HG02610 (cell line): ENCODE data around the gene TRABD2B.

Experiments used
- ATAC-seq: cut with Tn5 transposase; IDR thresholded peaks from one replicate; pipeline ENCODE4 v1.9.1; 2021; ENCODE audit warnings: mild to moderate bottlenecking, moderate library complexity; ENCODE audit not compliant: unreplicated experiment

The TRABD2B gene

GRCh38 chr1:47914218-47914938 lies 82.8 kb downstream of the TRABD2B start:
- no peak for ATAC-seq

- ATAC-seq = no peak
Measured at GRCh38 chr1:47913225-47913823, 83.9 kb downstream of the TRABD2B start.

- ATAC-seq = no peak
Measured at GRCh38 chr1:47912756-47913155, 84.4 kb downstream of the TRABD2B start.

- no peak for ATAC-seq
Measured at GRCh38 chr1:47911892-47912291, 85.3 kb downstream of the TRABD2B start.

- ATAC-seq = no peak
Measured at GRCh38 chr1:47911424-47911823, 85.8 kb downstream of the TRABD2B start.

- ATAC-seq = no peak
Measured at GRCh38 chr1:47908258-47908657, 88.9 kb downstream of the TRABD2B start.

GRCh38 chr1:47907177-47907528 lies 90.0 kb downstream of the TRABD2B start:
- ATAC-seq = no peak

GRCh38 chr1:47906527-47907176 lies 90.5 kb downstream of the TRABD2B start:
- no peak for ATAC-seq

GRCh38 chr1:47906009-47906432 lies 91.2 kb downstream of the TRABD2B start:
- no peak for ATAC-seq

- ATAC-seq = no peak
Measured at GRCh38 chr1:47903723-47904122, 93.5 kb downstream of the TRABD2B start.

GRCh38 chr1:47901001-47901575 lies 96.1 kb downstream of the TRABD2B start:
- no peak for ATAC-seq

GRCh38 chr1:47898133-47898845 lies 98.9 kb downstream of the TRABD2B start:
- no peak for ATAC-seq

GRCh38 chr1:47895279-47896125 lies 101.7 kb downstream of the TRABD2B start:
- no peak for ATAC-seq

GRCh38 chr1:47894410-47895278 lies 102.5 kb downstream of the TRABD2B start:
- ATAC-seq = no peak

- ATAC-seq = no peak
Measured at GRCh38 chr1:47893412-47893811, 103.8 kb downstream of the TRABD2B start.

GRCh38 chr1:47890779-47891178 lies 106.4 kb downstream of the TRABD2B start:
- ATAC-seq = no peak

- no peak for ATAC-seq
Measured at GRCh38 chr1:47888294-47888629, 108.9 kb downstream of the TRABD2B start.

GRCh38 chr1:47887475-47888293 lies 109.5 kb downstream of the TRABD2B start:
- no peak for ATAC-seq

GRCh38 chr1:47887060-47887459 lies 110.1 kb downstream of the TRABD2B start:
- ATAC-seq = no peak
